GM18526 (cell line): ENCODE measurements around the gene TMEM225.

Experiments used
- POLR2A ChIP-seq: IDR thresholded peaks from 3 replicates; pipeline ENCODE4 v1.6.1; 2011; ENCODE audit not compliant: insufficient read length; ENCODE audit errors: extremely low read depth

TMEM225 gene

GRCh38 chr11:123885570-123885969 is at the start of gene TMEM225:
TSS of gene TMEM225 (minus strand) at chr11:123885670. CDS start at chr11:123885425, 245 bp downstream.
- TF ChIP-seq POLR2A = no peak

GRCh38 chr11:123924027-123924426 is 38.6 kb upstream of the TMEM225 start:
- no peak for TF ChIP-seq POLR2A

DNA sequence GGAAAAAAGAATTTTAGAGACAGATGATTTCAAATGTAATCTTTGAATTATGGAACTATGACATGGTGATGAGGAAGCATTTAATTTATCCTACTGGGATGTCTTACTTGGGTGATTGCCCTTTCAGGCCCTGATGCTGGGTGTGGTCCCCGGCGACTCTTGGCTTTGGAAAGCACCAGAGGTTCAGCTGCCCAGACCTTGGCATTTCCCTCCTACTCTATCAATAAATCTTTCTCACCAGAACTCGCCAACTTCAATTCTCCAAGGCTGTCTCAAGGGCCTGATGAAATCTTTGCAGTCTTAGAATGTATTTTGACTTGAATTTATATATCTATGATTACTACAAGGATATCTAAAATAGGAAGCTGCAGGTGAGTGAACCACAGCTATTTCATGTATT is 35.5 kb upstream of the TMEM225 start:
- no peak for TF ChIP-seq POLR2A

DNA sequence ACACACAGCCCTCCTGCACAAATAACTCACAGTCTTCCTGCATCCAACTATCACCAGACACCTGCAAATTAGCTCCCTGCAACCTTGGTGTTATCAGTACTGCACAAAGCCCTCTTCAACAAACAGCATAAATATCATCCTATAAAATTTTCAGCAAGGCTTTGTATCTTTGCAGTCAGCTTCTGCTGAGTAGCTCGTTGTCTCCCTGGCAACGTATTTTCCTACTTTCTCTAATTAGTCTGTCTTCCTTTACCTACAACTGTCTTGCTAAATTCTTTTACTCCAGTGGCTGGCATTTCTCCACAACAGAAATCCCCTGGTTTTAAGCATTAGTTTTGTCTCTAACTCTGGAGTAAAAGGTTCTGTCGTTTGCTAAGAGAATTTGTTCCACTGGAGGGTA is 20.4 kb upstream of the TMEM225 start:
- no peak for TF ChIP-seq POLR2A

DNA sequence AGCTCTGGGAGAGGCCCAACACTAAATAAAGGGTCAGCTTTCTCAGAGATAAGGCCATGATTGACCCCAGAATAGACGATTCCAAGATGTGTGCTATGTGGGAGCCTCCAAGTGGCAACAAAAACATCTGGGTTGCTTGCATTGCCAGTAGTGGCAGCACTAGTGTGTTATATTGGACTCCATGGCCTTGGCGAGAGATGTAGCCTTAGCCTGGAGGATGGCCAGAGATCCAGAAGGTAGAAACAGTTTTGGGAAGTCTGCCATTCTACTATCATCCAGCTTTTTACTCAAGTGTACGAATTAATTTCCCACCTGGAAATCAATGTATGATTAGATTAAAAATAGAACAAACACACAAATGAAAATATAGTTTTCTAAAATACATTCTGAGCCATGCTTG is 19.5 kb upstream of the TMEM225 start:
- TF ChIP-seq POLR2A = no peak

- TF ChIP-seq POLR2A = no peak
Measured at GRCh38 chr11:123903932-123904331, 18.5 kb upstream of the TMEM225 start.

- TF ChIP-seq POLR2A = no peak
Measured at GRCh38 chr11:123901867-123902266, 16.4 kb upstream of the TMEM225 start, which contains the start of gene OR8D4. TSS of gene OR8D4 (plus strand) at chr11:123902167. CDS start at chr11:123906432, 4,265 bp downstream.

- no peak for TF ChIP-seq POLR2A
Measured at GRCh38 chr11:123899792-123900191, 14.3 kb upstream of the TMEM225 start.

DNA sequence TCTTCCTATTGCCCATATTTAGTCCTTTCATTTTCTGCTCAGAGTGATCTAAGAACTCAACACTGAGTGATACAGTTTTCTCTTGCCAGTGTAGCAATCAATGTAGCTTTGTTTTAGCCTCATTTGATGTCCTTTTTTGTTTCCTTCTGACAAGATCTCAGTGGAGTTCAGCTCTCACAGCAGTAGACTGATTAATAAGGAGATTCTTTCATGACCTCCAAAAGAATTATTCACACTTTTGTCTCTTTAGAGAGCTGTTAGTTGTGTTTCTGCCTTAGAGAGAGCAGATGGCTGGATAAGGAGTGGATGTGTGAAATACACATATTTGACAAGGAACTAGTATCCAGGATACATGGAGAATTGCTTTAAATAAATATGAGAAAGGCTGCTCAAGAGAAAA is 6.6 kb upstream of the TMEM225 start:
- no peak for TF ChIP-seq POLR2A

DNA sequence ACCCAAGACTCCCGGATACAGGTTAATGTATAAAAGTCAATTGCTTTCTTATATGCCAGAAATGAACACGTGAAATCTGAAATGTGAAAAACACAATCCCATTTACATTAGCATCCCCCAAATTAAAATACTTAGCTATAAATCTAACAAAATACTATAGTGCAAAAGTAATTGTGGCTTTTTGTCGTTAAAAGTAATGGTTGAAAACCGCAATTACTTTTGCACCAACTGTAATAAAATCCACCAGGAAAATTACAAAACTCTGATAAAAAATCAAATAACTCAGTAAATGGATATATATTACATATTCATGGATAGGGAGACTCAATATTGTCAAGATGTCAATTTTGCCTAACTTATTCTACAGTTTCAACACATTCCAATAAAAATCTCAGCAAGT is 4.6 kb downstream of the TMEM225 start:
- no peak for TF ChIP-seq POLR2A

- TF ChIP-seq POLR2A = no peak
Measured at GRCh38 chr11:123859731-123860130, 25.7 kb downstream of the TMEM225 start.

DNA sequence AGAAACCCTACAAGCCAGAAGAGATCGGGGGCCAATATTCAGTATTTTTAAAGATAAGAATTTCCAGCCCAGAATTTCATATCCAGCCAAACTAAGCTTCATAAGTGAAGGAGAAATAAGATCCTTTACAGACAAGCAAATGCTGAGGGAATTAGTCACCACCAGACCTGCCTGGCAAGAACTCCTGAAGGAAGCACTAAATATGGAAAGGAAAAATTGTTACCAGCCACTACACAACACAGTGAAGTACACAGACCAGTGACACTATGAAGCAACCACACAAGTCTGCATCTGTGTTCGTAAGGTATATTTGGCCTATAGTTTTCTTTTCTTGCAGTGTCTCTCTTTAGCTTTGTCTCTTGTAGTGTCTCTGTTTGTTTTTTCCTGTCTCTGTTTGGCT is 29.0 kb downstream of the TMEM225 start:
- no peak for TF ChIP-seq POLR2A

- no peak for TF ChIP-seq POLR2A
Measured at GRCh38 chr11:123853038-123853437, 32.4 kb downstream of the TMEM225 start.

GRCh38 chr11:123852321-123852720 is 33.1 kb downstream of the TMEM225 start:
- no peak for TF ChIP-seq POLR2A

DNA sequence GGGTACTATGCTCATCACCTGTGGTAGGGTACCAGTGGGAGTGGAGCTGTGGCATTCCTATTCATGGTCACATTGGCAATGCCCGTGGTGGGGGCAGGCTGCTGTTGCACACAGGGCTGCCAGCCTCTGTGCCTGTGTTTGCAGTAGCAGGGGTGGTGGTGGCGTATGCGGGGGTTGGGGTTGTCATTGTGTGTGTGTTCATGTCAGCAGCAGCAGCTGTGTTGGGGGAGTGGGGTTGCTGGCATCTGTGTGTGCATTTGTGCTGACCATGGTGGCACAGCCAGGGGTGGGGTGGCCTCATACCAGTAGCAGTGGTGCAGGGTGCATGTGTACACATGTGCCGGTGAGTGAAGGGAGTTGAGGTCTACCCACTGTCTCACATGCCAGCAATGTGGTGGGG is 34.4 kb downstream of the TMEM225 start:
- no peak for TF ChIP-seq POLR2A

DNA sequence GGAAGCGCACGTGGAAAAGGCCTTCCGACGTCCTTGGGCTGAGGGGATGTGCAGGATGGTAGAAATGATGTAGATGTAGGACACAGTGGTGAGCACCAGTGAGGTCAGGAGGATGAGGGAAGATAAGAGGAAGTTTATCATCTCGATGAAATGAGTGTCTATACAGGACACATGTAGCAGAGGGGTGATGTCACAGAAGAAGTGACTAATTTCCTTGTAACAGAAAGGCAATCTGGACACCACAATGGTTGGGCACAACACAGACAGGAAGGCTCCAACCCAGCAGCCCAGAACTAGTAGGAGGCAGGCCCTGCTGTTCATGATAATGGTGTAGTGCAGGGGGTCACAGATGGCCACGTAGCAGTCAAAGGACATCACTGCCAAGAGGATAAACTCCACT is 44.3 kb downstream of the TMEM225 start:
- TF ChIP-seq POLR2A = no peak

- TF ChIP-seq POLR2A = no peak
Measured at GRCh38 chr11:123839131-123839530, 46.3 kb downstream of the TMEM225 start.

GRCh38 chr11:123838659-123839058 is 46.8 kb downstream of the TMEM225 start:
- no peak for TF ChIP-seq POLR2A
